MM.1S (cell line): ENCODE data around the gene HDDC3.

ENCODE experiments used
- DNase-seq: peaks from one replicate; pipeline ENCODE4 v3.0.0-alpha.2; 2015
- H2AFZ ChIP-seq: fragments of 300-600 bp; sonication (generic); 2 replicates; pipeline ENCODE4 v1.6.0; 2016; ENCODE audit warnings: antibody characterized with exemption, low read length
- H3F3A ChIP-seq: fragments of 300-600 bp; sonication (generic); 2 replicates; pipeline ENCODE4 v1.6.1; 2016; ENCODE audit warnings: mild to moderate bottlenecking, antibody characterized with exemption, low read length, moderate library complexity, mixed read lengths; ENCODE audit not compliant: insufficient read depth
- H3K27ac ChIP-seq: fragments of 300-600 bp; sonication (generic); 2 replicates; pipeline ENCODE4 v1.5.1; 2016; ENCODE audit warnings: mild to moderate bottlenecking, low read length
- H3K27me3 ChIP-seq: fragments of 300-600 bp; sonication (generic); replicated peaks from 2 replicates; pipeline ENCODE4 v1.6.0; 2016; ENCODE audit warnings: low read length; ENCODE audit not compliant: insufficient read depth
- H3K36me3 ChIP-seq: fragments of 300-600 bp; sonication (generic); replicated peaks from 2 replicates; pipeline ENCODE4 v1.6.1; 2016; ENCODE audit warnings: mild to moderate bottlenecking, low read length, mixed read lengths; ENCODE audit not compliant: insufficient read depth
- H3K4me1 ChIP-seq: fragments of 300-600 bp; sonication (generic); 2 replicates; pipeline ENCODE4 v1.6.1; 2016; ENCODE audit warnings: low read length, mixed read lengths
- H3K4me2 ChIP-seq: fragments of 300-600 bp; sonication (generic); 2 replicates; pipeline ENCODE4 v1.6.0; 2016; ENCODE audit warnings: low read depth, low read length
- H3K4me3 ChIP-seq: fragments of 300-600 bp; sonication (generic); 2 replicates; pipeline ENCODE4 v1.5.1; 2016; ENCODE audit warnings: low read length, mixed read lengths
- H3K79me2 ChIP-seq: fragments of 300-600 bp; sonication (generic); 2 replicates; pipeline ENCODE4 v1.6.1; 2016; ENCODE audit warnings: mixed run types, low read length, mixed read lengths
- H3K9ac ChIP-seq: fragments of 300-600 bp; sonication (generic); 2 replicates; pipeline ENCODE4 v1.6.1; 2016; ENCODE audit warnings: low read length, mixed read lengths
- H3K9me2 ChIP-seq: fragments of 300-600 bp; sonication (generic); replicated peaks from 2 replicates; pipeline ENCODE4 v1.6.1; 2016; ENCODE audit warnings: mild to moderate bottlenecking, low read length, mixed read lengths; ENCODE audit not compliant: insufficient read depth
- H3K9me3 ChIP-seq: fragments of 300-600 bp; sonication (generic); replicated peaks from 2 replicates; pipeline ENCODE4 v1.6.1; 2016; ENCODE audit warnings: mild to moderate bottlenecking, low read length, mixed read lengths; ENCODE audit not compliant: insufficient read depth
- H4K20me1 ChIP-seq: fragments of 300-600 bp; sonication (generic); 2 replicates; pipeline ENCODE4 v1.6.1; 2016; ENCODE audit warnings: mild to moderate bottlenecking, low read length, moderate library complexity, mixed read lengths; ENCODE audit not compliant: insufficient read depth
- CTCF ChIP-seq: fragments of 300-600 bp; sonication (generic); IDR thresholded peaks from 2 replicates; pipeline ENCODE4 v1.5.1; 2016; ENCODE audit warnings: antibody characterized with exemption, low read length, mixed read lengths
- EZH2 ChIP-seq: fragments of 300-600 bp; sonication (generic); optimal IDR thresholded peaks from 2 replicates; pipeline ENCODE3; 2017; ENCODE audit warnings: low read depth, mild to moderate bottlenecking, antibody characterized with exemption, low read length, mixed read lengths
- EZH2phosphoT487 ChIP-seq: fragments of 300-600 bp; sonication (generic); IDR thresholded peaks from 2 replicates; pipeline ENCODE4 v1.6.1; 2018; ENCODE audit warnings: antibody characterized with exemption, low read length

The HDDC3 gene

GRCh38 chr15:90957031-90957790 is 24.9 kb upstream of the HDDC3 start:
- Histone ChIP-seq H4K20me1 (no peaks in the 10 kb centered on the region; the same call in 1 of the 2 replicates), H3K9me2 (no peaks in the 10 kb centered on the region), H3K9ac (no peak overlapping the region), H3K36me3 (no peaks in the 10 kb centered on the region), H3K9me3 (no peaks in the 10 kb centered on the region), H3K4me3 (peak overlapping the region; percentile 92; the same call in 1 of the 2 replicates), H2AFZ (no peak overlapping the region), H3K4me1 (no peaks in the 10 kb centered on the region), H3F3A (peaks cover 25% of the 10 kb centered on the region), H3K4me2 (peak overlapping the region; percentile 94; the same call in 1 of the 2 replicates), H3K27me3 (no peaks in the 10 kb centered on the region), H3K79me2 (peaks cover 37% of the 10 kb centered on the region), H3K27ac (no peak overlapping the region)
- TF ChIP-seq EZH2phosphoT487 (no peak), CTCF (no peak), EZH2 (no peak)
- DNase-seq, result no peak

GRCh38 chr15:90956274-90957030 is 24.1 kb upstream of the HDDC3 start:
- DNase-seq, result peak; percentile 88
- TF ChIP-seq CTCF (peak; percentile 94), EZH2phosphoT487 (no peak)
- peaks cover 25% of the 10 kb centered on the region for H3F3A ChIP-seq
- peak overlapping the region; percentile 30 for H2AFZ ChIP-seq
- peak overlapping the region; percentile 92 for H3K4me3 ChIP-seq
- no peaks in the 10 kb centered on the region for H3K9me3 ChIP-seq
- no peaks in the 10 kb centered on the region; the same call in 1 of the 2 replicates for H4K20me1 ChIP-seq
- no peaks in the 10 kb centered on the region for H3K4me1 ChIP-seq
- peak overlapping the region; percentile 100 for H3K9ac ChIP-seq
- H3K4me2 ChIP-seq, result peak overlapping the region; percentile 94
- no peaks in the 10 kb centered on the region for H3K36me3 ChIP-seq
- peak overlapping the region; percentile 99; the same call in 1 of the 2 replicates for H3K27ac ChIP-seq
- H3K79me2 ChIP-seq, result peaks cover 37% of the 10 kb centered on the region
- H3K9me2 ChIP-seq, result no peaks in the 10 kb centered on the region
- no peaks in the 10 kb centered on the region for H3K27me3 ChIP-seq

GRCh38 chr15:90955624-90956273 is 23.4 kb upstream of the HDDC3 start:
- H3K36me3 ChIP-seq, result no peaks in the 10 kb centered on the region
- H3K4me3 ChIP-seq, result peak overlapping the region; percentile 92
- H4K20me1 ChIP-seq, result no peaks in the 10 kb centered on the region; the same call in 1 of the 2 replicates
- H2AFZ ChIP-seq, result peak overlapping the region; percentile 30
- TF ChIP-seq EZH2phosphoT487 (no peak), CTCF (no peak), EZH2 (no peak)
- H3K9me2 ChIP-seq, result no peaks in the 10 kb centered on the region
- peak overlapping the region; percentile 99; the same call in 1 of the 2 replicates for H3K27ac ChIP-seq
- H3K9ac ChIP-seq, result peak overlapping the region; percentile 100
- no peaks in the 10 kb centered on the region for H3K4me1 ChIP-seq
- H3F3A ChIP-seq, result peaks cover 25% of the 10 kb centered on the region
- H3K27me3 ChIP-seq, result no peaks in the 10 kb centered on the region
- H3K79me2 ChIP-seq, result peaks cover 37% of the 10 kb centered on the region
- DNase-seq, result peak; percentile 62
- no peaks in the 10 kb centered on the region for H3K9me3 ChIP-seq
- peak overlapping the region; percentile 94 for H3K4me2 ChIP-seq
